K562 (cell line): ENCODE measurements around the gene MME. TPM values are rescaled to one million over a fixed set of nuclear protein-coding genes. Genes with fewer than 3 reads are reported as not detected.

ENCODE experiments used
- ATAC-seq: fragments of 200-7000 bp; cut with Tn5 transposase; 3 replicates; pipeline ENCODE4 v1.9.1; 2020; ENCODE audit warnings: moderate library complexity
- BruUV-seq: library from RNA; stranded (reverse); fragments of 400-500 nt; replicated peaks from 2 replicates; lab custom pipeline; 2021; lab: Mats Ljungman, UMichigan
- CTCF ChIA-PET: fragments of 300-600 bp; formaldehyde crosslinking; extraction: SDS; loops from one replicate; lab custom pipeline; 2021; ENCODE audit warnings: low intra/inter-chr PET ratio; lab: Yijun Ruan, JAX
- POLR2A ChIA-PET: fragments of 300-600, 350-650 bp; sonication (Branson Sonifier 250); formaldehyde crosslinking; extraction: SDS; loops from one replicate; lab custom pipeline; 2021; ENCODE audit warnings: antibody characterized with exemption, inconsistent platforms; lab: Yijun Ruan, JAX
- DNase-seq, 4 experiments: peaks; one replicate each; pipeline versions ENCODE4 v3.0.0 to v3.0.0-alpha.2; 2011 to 2018; ENCODE audit warnings: low spot score in 3 of 4, mixed read lengths in 3 of 4; ENCODE audit errors: extremely low read depth in 1 of 4
- FAIRE-seq: peaks from 2 replicates; lab custom pipeline; 2011; peaks lifted over from hg19 to GRCh38; lab: Jason Lieb, UNC
- H2AFZ ChIP-seq: 2 replicates; pipeline ENCODE4 v1.6.0; 2011; ENCODE audit warnings: low read depth, low read length, control low read depth, inconsistent platforms
- H3K27ac ChIP-seq: fragments of 200-600 bp; 3 replicates; pipeline ENCODE4 v1.8.0; 2011; ENCODE audit warnings: low read depth, mild to moderate bottlenecking, control low read depth, inconsistent platforms, low read length, moderate library complexity, mixed read lengths; ENCODE audit errors: extremely low read depth
- H3K27me3 ChIP-seq, 2 experiments: fragments of 300-600 bp in 1 of 2; 2 replicates in 1 of 2; 3 replicates in 1 of 2; pipeline versions ENCODE4 v1.6.0 to v1.8.0; 2011; ENCODE audit warnings: inconsistent platforms in 2 of 2, low read length in 2 of 2, mild to moderate bottlenecking in 1 of 2, mixed read lengths in 1 of 2, moderate library complexity in 1 of 2; ENCODE audit not compliant: control insufficient read depth in 2 of 2, insufficient read depth in 2 of 2
- H3K36me3 ChIP-seq: fragments of 300-600 bp; 3 replicates; pipeline ENCODE4 v1.8.0; 2011; ENCODE audit warnings: mild to moderate bottlenecking, low read length, inconsistent platforms; ENCODE audit not compliant: control insufficient read depth, insufficient read depth
- H3K4me1 ChIP-seq, 2 experiments: fragments of 200-600 bp in 1 of 2; replicated peaks in 1 of 2; 2 replicates in 1 of 2; 3 replicates in 1 of 2; pipeline versions ENCODE4 v1.5.1 to v1.8.0; 2011; ENCODE audit warnings: inconsistent platforms in 2 of 2, low read length in 2 of 2, mild to moderate bottlenecking in 1 of 2, mixed read lengths in 1 of 2, moderate library complexity in 1 of 2; ENCODE audit not compliant: control insufficient read depth in 2 of 2, insufficient read depth in 2 of 2
- H3K4me2 ChIP-seq: 2 replicates; pipeline ENCODE4 v1.6.1; 2011; ENCODE audit warnings: low read length, control low read depth, inconsistent platforms, mixed read lengths; ENCODE audit not compliant: insufficient read depth
- H3K4me3 ChIP-seq: fragments of 200-600 bp; sonication (generic), shearing (Covaris generic); 2 replicates; pipeline ENCODE4 v1.5.1; 2016; ENCODE audit warnings: control low read depth, inconsistent platforms
- H3K79me2 ChIP-seq: fragments of 200-600 bp; 3 replicates; pipeline ENCODE4 v1.8.0; 2011; ENCODE audit warnings: low read length, inconsistent platforms; ENCODE audit not compliant: control insufficient read depth, insufficient read depth
- H3K9ac ChIP-seq, 2 experiments: 2 replicates each; pipeline versions ENCODE4 v1.6.0 to v1.6.1; 2011; ENCODE audit warnings: low read depth in 2 of 2, low read length in 2 of 2, control low read depth in 1 of 2, inconsistent platforms in 1 of 2, mild to moderate bottlenecking in 1 of 2, mixed read lengths in 1 of 2; ENCODE audit not compliant: insufficient read depth in 1 of 2
- H3K9me1 ChIP-seq: one replicate; pipeline ENCODE4 v1.6.0; 2011; ENCODE audit warnings: inconsistent platforms, mild to moderate bottlenecking, low read length, moderate library complexity; ENCODE audit not compliant: control insufficient read depth, insufficient read depth
- H3K9me3 ChIP-seq: replicated peaks from 2 replicates; pipeline ENCODE4 v1.5.1; 2011; ENCODE audit warnings: low read depth, low read length, inconsistent platforms; ENCODE audit not compliant: control insufficient read depth, insufficient read depth
- H4K20me1 ChIP-seq: replicated peaks from 2 replicates; pipeline ENCODE4 v1.6.1; 2011; ENCODE audit warnings: low read length, inconsistent platforms, mixed read lengths; ENCODE audit not compliant: control insufficient read depth, insufficient read depth
- EZH2 ChIP-seq: IDR thresholded peaks from 2 replicates; pipeline ENCODE4 v1.6.1; 2012; ENCODE audit warnings: low read depth, mild to moderate bottlenecking, inconsistent platforms, low read length, borderline replicate concordance
- ZNF398 ChIP-seq: fragments of 250-450 bp; sonication (Bioruptor Pico); IDR thresholded peaks from 2 replicates; pipeline ENCODE4 v1.8.0; 2021; ENCODE audit warnings: moderate library complexity, mild to moderate bottlenecking, inconsistent platforms
- WGBS: fragments of 100-300 bp; shearing (Covaris generic); methylation state at CpG from one replicate; pipeline ENCODE4 v1.1.6; 2016; ENCODE audit warnings: low coverage, mixed read lengths; ENCODE audit not compliant: insufficient coverage; ENCODE audit errors: missing lambda C conversion rate; 5-methylcytosine and 5-hydroxymethylcytosine counted together
- in situ Hi-C: fragments of 300-500 bp; cut with MboI; formaldehyde crosslinking; loops from 4 replicates; pipeline ENCODE4 v1.15.0; 2018; ENCODE audit warnings: inconsistent platforms, mixed read lengths
- intact Hi-C: fragments of 100-400 bp; cut with micrococcal nuclease; formaldehyde crosslinking; loops from 2 replicates; pipeline ENCODE4 v1.14.2; 2022
- polyA plus RNA-seq, 8 experiments: library from polyadenylated mRNA; depleted of rRNA in 4 of 8; stranded (reverse) in 5 of 8; unstranded in 3 of 8; fragments of >200 nt; fragmentation: Nextera tagmentation in 2 of 8; fragmentation: Illumina TruSeq in 1 of 8; extraction: Ambion mirVana in 2 of 8; extraction: Trizol in 1 of 8; gene quantifications; 2 replicates each; pipeline versions ENCODE4 v1.2.1 to v1.2.3, GENCODE V29; 2011 to 2014; ENCODE audit warnings: inconsistent platforms in 1 of 8, missing spikeins in 1 of 8
- total RNA-seq, 7 experiments: library from RNA; depleted of rRNA in 6 of 7; stranded (reverse); fragments of >200 nt in 6 of 7; fragmentation: Illumina TruSeq in 2 of 7; extraction: Trizol in 2 of 7; gene quantifications; 2 replicates each; pipeline versions ENCODE4 v1.2.1 to v1.2.3, GENCODE V29; 2011 to 2021; ENCODE audit warnings: low replicate concordance in 1 of 7
- TF ChIP-seq, protein P1 (sequence below): fragments of 250-450 bp; sonication (Bioruptor Pico); IDR thresholded peaks from 2 replicates; pipeline ENCODE4 v1.5.1; 2021; ENCODE audit warnings: mild to moderate bottlenecking

The MME gene
- total and polyA plus RNA-seq, 9 of the 15 experiments (the other 6 are each of a cell fraction or from before 2014, with no cell fraction given) = 0.80 to 8.6 (median 2.5) TPM

GRCh38 chr3:155227141-155227540 is 147.0 kb downstream of the MME start:
- Histone ChIP-seq H3K36me3 (no peaks in the 10 kb centered on the region), H4K20me1 (no peaks in the 10 kb centered on the region), H3K4me3 (no peak overlapping the region), H3K9me1 (no peaks in the 10 kb centered on the region), H3K79me2 (no peaks in the 10 kb centered on the region), H2AFZ (no peak overlapping the region), H3K27me3 (no peaks in the 10 kb centered on the region), H3K27ac (no peak overlapping the region), H3K9ac (no peak overlapping the region), H3K4me1 (peaks cover 0 to 13% of the 10 kb centered on the region in 2 experiments; a peak in 3 of 5 replicates), H3K4me2 (no peak overlapping the region), H3K9me3 (no peaks in the 10 kb centered on the region)
- no peak for DNase-seq
- CTCF ChIA-PET = no interaction called here
- no TSS peak for BruUV-seq
- in situ Hi-C loops = no loop called here
- WGBS = 65% methylated on average over 3 of the region's 3 CpGs
- intact Hi-C loops = no loop called here
- POLR2A ChIA-PET = interaction anchor here (0.6 kb wide), 1 partner anchor 190 kb away, joined by 3 read pairs; no protein-coding TSS in a partner anchor
- TF ChIP-seq EZH2 = no peak
- TF ChIP-seq, protein P1, sequence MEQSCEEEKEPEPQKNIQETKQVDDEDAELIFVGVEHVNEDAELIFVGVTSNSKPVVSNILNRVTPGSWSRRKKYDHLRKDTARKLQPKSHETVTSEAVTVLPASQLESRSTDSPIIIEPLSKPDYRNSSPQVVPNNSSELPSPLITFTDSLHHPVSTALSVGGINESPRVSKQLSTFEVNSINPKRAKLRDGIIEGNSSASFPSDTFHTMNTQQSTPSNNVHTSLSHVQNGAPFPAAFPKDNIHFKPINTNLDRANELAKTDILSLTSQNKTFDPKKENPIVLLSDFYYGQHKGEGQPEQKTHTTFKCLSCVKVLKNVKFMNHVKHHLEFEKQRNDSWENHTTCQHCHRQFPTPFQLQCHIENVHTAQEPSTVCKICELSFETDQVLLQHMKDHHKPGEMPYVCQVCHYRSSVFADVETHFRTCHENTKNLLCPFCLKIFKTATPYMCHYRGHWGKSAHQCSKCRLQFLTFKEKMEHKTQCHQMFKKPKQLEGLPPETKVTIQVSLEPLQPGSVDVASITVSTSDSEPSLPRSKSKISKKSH (CRISPR knock-in tag) = no peak
- no peak for TF ChIP-seq ZNF398 (CRISPR knock-in tag)
- ATAC-seq = no peak
- peak; percentile 44 for FAIRE-seq
